Ammon's horn (tissue), 1 donor: ENCODE data around the gene CAPN10.

ENCODE experiments used
- DNase-seq: peaks from one replicate; pipeline ENCODE4 v3.0.0-alpha.2; 2016; ENCODE audit warnings: low spot score

Gene CAPN10

GRCh38 chr2:240624011-240624949, 37.7 kb downstream of the CAPN10 start:
- DNase-seq: no peak

- peak; percentile 42 for DNase-seq
Observed at GRCh38 chr2:240624950-240625621, 38.6 kb downstream of the CAPN10 start, which contains the start of gene GPR35. Gene GPR35 (plus strand): TSS chr2:240625480. CDS start chr2:240629953, 4,473 bp downstream.

- DNase-seq: peak; percentile 43
Observed at GRCh38 chr2:240626531-240627300, 40.2 kb downstream of the CAPN10 start.

DNA sequence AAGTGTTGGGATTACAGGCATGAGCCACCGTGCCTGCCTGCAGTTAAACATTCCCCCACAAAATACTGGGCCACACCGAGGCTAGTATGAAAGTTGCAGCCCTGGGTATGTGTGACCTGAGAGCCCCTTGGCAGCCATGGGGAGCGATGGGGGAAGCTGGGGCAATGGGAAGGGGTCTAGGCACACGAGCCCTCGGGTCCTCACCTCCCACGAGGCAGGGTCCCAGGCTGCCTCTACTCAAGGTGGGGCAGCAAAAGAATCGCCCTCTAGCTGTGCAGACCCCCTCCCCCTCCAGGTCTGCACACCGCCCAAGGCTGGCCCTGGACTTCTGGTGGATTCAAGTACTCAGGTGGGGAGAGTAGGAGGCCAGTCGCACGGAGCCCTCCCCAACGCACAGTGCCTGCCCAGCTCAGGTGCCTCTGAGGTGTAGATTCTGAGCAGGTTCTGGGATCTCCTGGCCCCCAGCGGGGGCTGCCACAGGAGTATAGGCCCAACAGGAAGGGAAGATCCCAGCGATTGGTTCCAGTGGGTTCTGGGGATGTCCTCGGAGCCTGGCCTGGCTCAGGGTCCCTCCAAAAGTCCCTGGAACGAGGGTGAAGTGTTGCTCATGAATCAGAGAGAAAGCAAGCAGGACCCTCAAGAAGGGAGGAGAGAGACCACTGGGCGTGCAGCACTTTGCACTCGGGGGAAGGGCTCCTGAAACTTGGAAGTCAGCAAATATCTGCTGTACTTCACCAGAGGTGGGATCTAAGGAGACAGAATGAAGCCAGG, 41.4 kb downstream of the CAPN10 start:
- DNase-seq: no peak

DNA sequence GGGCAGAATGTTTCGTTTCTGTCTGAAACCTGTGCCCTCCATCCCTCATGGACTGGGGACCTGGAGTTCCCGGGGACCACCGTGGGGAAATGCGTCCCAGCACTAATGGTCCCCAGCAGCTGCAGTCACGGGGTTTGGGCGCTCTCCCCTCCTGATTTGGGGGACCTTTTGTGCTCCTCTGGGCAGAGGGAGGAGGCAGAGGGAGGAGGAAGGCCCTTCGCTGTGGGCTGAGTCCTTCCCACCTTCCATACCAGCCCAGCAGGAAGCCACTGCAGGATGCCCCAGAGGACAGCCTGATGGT, 41.9 kb downstream of the CAPN10 start:
- no peak for DNase-seq

- DNase-seq: no peak
Observed at GRCh38 chr2:240628808-240629618, 42.5 kb downstream of the CAPN10 start.

GRCh38 chr2:240629619-240629967, 43.1 kb downstream of the CAPN10 start:
- no peak for DNase-seq

DNA sequence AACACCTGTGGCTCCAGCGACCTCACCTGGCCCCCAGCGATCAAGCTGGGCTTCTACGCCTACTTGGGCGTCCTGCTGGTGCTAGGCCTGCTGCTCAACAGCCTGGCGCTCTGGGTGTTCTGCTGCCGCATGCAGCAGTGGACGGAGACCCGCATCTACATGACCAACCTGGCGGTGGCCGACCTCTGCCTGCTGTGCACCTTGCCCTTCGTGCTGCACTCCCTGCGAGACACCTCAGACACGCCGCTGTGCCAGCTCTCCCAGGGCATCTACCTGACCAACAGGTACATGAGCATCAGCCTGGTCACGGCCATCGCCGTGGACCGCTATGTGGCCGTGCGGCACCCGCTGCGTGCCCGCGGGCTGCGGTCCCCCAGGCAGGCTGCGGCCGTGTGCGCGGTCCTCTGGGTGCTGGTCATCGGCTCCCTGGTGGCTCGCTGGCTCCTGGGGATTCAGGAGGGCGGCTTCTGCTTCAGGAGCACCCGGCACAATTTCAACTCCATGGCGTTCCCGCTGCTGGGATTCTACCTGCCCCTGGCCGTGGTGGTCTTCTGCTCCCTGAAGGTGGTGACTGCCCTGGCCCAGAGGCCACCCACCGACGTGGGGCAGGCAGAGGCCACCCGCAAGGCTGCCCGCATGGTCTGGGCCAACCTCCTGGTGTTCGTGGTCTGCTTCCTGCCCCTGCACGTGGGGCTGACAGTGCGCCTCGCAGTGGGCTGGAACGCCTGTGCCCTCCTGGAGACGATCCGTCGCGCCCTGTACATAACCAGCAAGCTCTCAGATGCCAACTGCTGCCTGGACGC, 43.6 kb downstream of the CAPN10 start:
- no peak for DNase-seq

DNA sequence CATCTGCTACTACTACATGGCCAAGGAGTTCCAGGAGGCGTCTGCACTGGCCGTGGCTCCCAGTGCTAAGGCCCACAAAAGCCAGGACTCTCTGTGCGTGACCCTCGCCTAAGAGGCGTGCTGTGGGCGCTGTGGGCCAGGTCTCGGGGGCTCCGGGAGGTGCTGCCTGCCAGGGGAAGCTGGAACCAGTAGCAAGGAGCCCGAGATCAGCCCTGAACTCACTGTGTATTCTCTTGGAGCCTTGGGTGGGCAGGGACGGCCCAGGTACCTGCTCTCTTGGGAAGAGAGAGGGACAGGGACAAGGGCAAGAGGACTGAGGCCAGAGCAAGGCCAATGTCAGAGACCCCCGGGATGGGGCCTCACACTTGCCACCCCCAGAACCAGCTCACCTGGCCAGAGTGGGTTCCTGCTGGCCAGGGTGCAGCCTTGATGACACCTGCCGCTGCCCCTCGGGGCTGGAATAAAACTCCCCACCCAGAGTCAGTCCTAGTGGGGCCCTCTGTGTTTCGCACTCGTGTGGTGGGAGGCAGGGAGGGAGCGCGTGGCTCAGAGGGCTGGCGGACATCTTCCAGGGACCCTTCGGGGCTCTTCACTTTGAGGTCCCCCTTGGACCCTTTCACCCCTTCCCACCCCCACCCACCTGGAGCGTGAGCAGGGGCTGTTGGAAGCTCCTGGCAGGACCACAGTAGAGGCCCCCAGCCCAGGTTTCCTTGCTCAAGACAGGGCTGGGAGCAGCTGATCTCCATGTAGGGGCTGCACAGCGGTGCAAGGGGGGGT, 44.4 kb downstream of the CAPN10 start:
- no peak for DNase-seq

- no peak for DNase-seq
Observed at GRCh38 chr2:240631548-240632305, 45.2 kb downstream of the CAPN10 start.

DNA sequence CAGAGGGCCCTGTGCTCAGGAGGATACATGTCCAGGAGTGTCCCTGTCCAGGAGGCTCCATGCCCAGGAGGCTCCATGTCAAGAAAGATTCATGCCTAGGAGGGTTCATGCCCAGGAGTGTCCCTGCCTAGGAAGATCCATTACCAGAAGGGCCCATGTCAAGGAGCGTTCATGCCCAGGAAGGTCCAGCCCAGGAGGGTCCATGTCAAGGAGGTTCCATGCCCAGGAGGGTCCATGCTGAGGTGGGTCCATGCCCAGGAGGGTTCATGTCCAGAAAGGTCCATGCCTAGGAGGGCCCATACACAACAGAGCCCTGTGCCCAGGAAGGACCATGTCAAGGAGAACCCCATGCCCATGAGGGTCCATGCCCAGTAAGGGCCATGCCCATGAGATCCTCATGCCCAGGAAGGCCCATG, 45.8 kb downstream of the CAPN10 start:
- no peak for DNase-seq

DNA sequence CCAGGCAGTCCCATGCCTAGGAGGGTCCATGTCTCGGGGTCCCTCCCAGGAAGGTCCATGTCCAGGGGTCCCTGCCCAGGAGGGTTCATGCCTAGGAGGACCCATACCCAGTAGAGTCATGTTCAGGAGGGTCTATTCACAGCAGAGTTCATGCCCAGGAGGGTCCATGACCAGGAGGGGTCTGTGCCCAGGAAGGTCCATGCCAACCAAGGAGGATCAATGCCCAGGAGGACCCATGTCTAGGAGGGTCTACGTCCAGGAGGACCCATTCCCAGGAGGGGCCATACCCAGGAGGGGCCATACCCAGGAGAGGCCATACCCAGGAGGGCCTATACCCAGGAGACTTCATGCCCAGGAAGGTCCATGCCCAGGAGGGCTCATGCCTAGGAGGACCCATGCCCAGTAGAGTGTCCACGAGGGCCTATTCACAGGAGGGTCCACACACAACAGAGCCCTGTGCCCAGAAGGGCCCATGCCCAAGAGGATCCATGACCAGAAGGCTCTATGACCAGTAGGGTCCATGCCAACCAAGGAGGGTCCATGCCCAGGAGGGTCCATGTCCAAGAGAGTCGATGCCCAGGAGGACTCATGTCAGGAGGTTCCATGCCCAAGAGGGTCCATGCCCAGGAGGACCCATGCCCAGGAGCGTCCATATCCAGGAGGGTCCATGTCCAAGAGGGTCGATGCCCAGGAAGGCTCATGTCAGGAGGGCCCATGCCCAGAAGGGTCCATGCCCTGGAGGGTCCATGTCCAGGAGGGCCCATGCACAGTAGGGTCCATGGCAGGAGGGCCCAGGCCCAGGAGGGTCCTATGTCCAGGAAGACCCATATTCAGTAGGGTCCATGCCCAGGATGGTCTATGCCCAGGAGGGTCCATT, 48.8 kb downstream of the CAPN10 start:
- DNase-seq: no peak

DNA sequence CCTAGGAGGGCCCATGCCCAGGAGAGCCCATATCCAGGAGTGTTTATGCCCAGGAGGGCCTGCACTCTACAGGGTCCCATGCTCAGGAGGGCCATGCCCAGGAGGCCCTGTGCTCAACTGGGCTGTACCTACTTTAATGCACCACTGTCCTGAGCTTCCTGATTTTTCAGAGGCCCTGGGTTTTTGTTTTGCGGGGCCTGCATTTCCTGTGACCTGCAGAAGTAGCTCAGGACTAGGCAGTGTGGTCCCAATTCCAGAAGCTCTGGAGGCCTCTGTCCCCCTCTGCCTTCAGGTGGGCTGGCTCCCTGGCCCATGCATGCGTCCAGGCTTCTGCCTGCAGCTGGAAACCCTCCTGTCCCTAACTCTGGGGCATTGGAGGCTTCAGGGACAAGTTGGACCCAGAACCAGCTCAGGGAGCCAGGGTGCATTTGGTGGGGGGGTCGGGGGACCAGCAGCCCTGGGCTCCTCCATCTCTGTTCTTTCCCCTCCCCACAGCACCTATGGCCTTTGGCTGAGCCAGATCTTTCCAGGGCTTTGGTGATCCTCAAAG, 49.5 kb downstream of the CAPN10 start:
- no peak for DNase-seq

DNA sequence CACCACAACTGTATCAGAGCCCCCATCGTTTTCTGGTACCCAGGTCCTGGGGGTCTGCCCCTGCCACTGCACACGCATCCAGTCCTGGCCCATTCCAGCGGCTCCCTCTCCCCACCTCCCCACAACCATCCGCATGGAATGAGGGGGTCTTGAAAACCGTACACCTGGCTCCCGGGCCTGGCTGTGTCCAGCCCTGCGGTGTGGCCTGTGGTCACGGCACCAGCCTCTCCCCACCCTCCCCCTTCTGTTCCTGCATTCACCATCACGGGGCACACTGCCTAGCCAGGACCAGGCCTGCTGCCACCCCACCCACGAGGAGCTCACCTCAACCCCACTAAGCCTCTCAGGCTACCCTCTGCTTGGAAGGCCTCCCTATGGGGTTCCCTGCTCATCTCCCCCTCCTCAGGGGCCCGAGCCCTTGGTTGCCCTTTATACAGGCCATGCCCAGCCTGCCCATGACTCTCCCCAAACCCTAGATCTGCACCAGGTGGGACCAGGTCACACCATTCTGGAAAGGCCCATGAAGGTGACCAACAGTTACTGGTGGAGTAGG, 50.1 kb downstream of the CAPN10 start:
- no peak for DNase-seq

GRCh38 chr2:240637116-240637900, 50.8 kb downstream of the CAPN10 start:
- DNase-seq: no peak

DNA sequence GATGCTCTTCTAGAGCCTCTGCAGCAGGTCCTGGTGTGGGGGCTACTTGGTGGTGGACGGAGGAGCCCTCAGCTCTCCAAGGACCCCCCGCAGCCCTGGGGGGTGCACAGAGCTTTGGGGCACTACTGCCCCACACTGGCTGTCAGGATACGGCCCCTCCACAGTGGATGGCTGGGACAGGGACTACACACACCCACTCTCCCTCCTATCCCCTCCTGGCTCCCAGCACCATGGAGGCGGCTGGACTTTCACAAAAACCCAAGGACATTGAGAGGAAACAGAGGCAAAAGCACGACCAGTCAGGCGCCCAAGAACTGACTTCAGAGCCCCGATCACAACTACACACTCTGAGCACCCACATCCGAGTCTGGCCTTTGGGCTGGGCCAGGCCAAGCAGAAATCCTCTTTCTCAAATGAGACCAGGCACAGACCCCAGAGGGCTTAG, 51.4 kb downstream of the CAPN10 start:
- no peak for DNase-seq
